Fibroblast of lung (primary cell): Measurements from ENCODE around the gene RNF220. TPM values are rescaled to one million over a fixed set of nuclear protein-coding genes. Genes with fewer than 3 reads are reported as not detected.

Experiments used
- DNase-seq, 2 donors: peaks; one replicate each; pipeline versions ENCODE4 v3.0.0 to v3.0.0-alpha.2; 2010; ENCODE audit warnings: low read depth in 2 of 2
- H2AFZ ChIP-seq: 2 replicates; pipeline ENCODE4 v1.5.1; 2012; ENCODE audit warnings: low read length, control low read depth, inconsistent platforms
- H3K27ac ChIP-seq: 2 replicates; pipeline ENCODE4 v1.5.1; 2011; ENCODE audit warnings: low read length, control low read depth; ENCODE audit not compliant: insufficient read depth
- H3K27me3 ChIP-seq: 2 replicates; pipeline ENCODE4 v1.5.1; 2011; ENCODE audit warnings: mild to moderate bottlenecking, low read length; ENCODE audit not compliant: control insufficient read depth, insufficient read depth
- H3K36me3 ChIP-seq: 2 replicates; pipeline ENCODE4 v1.5.1; 2011; ENCODE audit warnings: low read length; ENCODE audit not compliant: control insufficient read depth, insufficient read depth
- H3K4me1 ChIP-seq: 2 replicates; pipeline ENCODE4 v1.5.1; 2011; ENCODE audit warnings: low read length; ENCODE audit not compliant: control insufficient read depth, insufficient read depth; ENCODE audit errors: extremely low read depth
- H3K4me2 ChIP-seq: 2 replicates; pipeline ENCODE4 v1.5.1; 2011; ENCODE audit warnings: low read length, control low read depth; ENCODE audit not compliant: insufficient read depth; ENCODE audit errors: extremely low read depth
- H3K4me3 ChIP-seq, 4 experiments: fragments of 200-600 bp in 1 of 4; sonication (generic) in 1 of 4; replicated peaks in 1 of 4; 2 replicates each; pipeline ENCODE4 v1.5.1; 2011 to 2016; ENCODE audit warnings: low read length in 4 of 4, low read depth in 3 of 4, mild to moderate bottlenecking in 3 of 4, control low read depth in 2 of 4, inconsistent platforms in 1 of 4, mixed read lengths in 1 of 4; ENCODE audit not compliant: insufficient read depth in 1 of 4; ENCODE audit errors: control extremely low read depth in 1 of 4
- H3K79me2 ChIP-seq: 2 replicates; pipeline ENCODE4 v1.5.1; 2012; ENCODE audit warnings: mild to moderate bottlenecking, low read length, inconsistent platforms; ENCODE audit not compliant: control insufficient read depth, insufficient read depth
- H3K9ac ChIP-seq: 2 replicates; pipeline ENCODE4 v1.5.1; 2011; ENCODE audit warnings: mild to moderate bottlenecking, low read length, control low read depth; ENCODE audit not compliant: insufficient read depth
- H3K9me3 ChIP-seq: 2 replicates; pipeline ENCODE4 v1.5.1; 2012; ENCODE audit warnings: low read depth, low read length; ENCODE audit not compliant: control insufficient read depth, insufficient read depth
- H4K20me1 ChIP-seq: 2 replicates; pipeline ENCODE4 v1.5.1; 2011; ENCODE audit warnings: low read length; ENCODE audit not compliant: control insufficient read depth, insufficient read depth; ENCODE audit errors: extremely low read depth
- EZH2 ChIP-seq: IDR thresholded peaks from 2 replicates; pipeline ENCODE4 v1.5.1; 2012; ENCODE audit warnings: low read length, control low read depth, mild to moderate bottlenecking; ENCODE audit errors: missing control alignments
- polyA plus RNA-seq, 2 donors: library from polyadenylated mRNA; depleted of rRNA in 1 of 2; stranded (reverse) in 1 of 2; unstranded in 1 of 2; fragments of >200 nt; gene quantifications; 2 replicates each; pipeline ENCODE4 v1.2.1, GENCODE V29; 2011 to 2012; ENCODE audit warnings: missing spikeins in 1 of 2
- total RNA-seq: library from RNA; depleted of rRNA; stranded (reverse); fragments of >200 nt; gene quantifications from 2 replicates; pipeline ENCODE4 v1.2.1, GENCODE V29; 2014
- TF ChIP-seq, protein P1 (sequence below), 2 donors: IDR thresholded peaks in 1 of 2; conservative IDR thresholded peaks in 1 of 2; 1 replicate in 1 of 2; 2 replicates in 1 of 2; pipeline ENCODE4 v1.5.1; 2011 to 2012; ENCODE audit warnings: low read length in 2 of 2, control low read depth in 1 of 2, inconsistent platforms in 1 of 2, low read depth in 1 of 2, mild to moderate bottlenecking in 1 of 2

Gene RNF220
- total and polyA plus RNA-seq, 2 donors (not counting 1 experiment from before 2014, with no cell fraction given), result 42.3 to 52.0 TPM

DNA sequence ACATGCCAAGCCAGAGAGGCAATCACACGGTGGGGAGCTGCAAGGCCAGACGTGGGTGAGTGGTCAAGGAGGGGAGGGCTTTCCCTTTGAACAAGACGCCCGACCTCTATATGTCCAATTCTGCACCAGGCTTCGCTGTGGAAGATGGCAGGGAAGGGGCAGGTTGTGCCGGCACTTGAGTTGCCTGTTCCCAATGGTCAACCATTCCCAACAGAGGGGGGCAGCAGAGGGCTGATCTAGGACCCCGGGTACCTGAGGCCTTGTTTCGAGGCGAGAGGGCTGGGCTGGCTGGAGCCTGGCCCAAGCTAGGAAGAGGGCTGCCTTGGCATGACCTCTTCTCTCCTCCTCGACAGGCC is 204.3 kb downstream of the RNF220 start:
- Histone ChIP-seq H3K4me2 (no peak overlapping the region), H2AFZ (no peak overlapping the region), H3K79me2 (no peaks in the 10 kb centered on the region), H3K27ac (no peak overlapping the region), H3K9me3 (no peaks in the 10 kb centered on the region), H3K27me3 (no peaks in the 10 kb centered on the region), H3K4me1 (no peaks in the 10 kb centered on the region), H3K9ac (no peak overlapping the region), H3K4me3 (no peak overlapping the region), H4K20me1 (no peaks in the 10 kb centered on the region), H3K36me3 (no peaks in the 10 kb centered on the region)
- TF ChIP-seq, protein P1, sequence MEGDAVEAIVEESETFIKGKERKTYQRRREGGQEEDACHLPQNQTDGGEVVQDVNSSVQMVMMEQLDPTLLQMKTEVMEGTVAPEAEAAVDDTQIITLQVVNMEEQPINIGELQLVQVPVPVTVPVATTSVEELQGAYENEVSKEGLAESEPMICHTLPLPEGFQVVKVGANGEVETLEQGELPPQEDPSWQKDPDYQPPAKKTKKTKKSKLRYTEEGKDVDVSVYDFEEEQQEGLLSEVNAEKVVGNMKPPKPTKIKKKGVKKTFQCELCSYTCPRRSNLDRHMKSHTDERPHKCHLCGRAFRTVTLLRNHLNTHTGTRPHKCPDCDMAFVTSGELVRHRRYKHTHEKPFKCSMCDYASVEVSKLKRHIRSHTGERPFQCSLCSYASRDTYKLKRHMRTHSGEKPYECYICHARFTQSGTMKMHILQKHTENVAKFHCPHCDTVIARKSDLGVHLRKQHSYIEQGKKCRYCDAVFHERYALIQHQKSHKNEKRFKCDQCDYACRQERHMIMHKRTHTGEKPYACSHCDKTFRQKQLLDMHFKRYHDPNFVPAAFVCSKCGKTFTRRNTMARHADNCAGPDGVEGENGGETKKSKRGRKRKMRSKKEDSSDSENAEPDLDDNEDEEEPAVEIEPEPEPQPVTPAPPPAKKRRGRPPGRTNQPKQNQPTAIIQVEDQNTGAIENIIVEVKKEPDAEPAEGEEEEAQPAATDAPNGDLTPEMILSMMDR (conservative IDR thresholded peaks at IDR 0.05 in 1 of 2, IDR thresholded peaks at IDR 0.05 in 1 of 2; ENCODE audit: low read depth in 1 of 2, low read length in 2 of 2), result peak; percentile 59 to 71
- TF ChIP-seq EZH2, result no peak
- peak; percentile 28 to 61 for DNase-seq

DNA sequence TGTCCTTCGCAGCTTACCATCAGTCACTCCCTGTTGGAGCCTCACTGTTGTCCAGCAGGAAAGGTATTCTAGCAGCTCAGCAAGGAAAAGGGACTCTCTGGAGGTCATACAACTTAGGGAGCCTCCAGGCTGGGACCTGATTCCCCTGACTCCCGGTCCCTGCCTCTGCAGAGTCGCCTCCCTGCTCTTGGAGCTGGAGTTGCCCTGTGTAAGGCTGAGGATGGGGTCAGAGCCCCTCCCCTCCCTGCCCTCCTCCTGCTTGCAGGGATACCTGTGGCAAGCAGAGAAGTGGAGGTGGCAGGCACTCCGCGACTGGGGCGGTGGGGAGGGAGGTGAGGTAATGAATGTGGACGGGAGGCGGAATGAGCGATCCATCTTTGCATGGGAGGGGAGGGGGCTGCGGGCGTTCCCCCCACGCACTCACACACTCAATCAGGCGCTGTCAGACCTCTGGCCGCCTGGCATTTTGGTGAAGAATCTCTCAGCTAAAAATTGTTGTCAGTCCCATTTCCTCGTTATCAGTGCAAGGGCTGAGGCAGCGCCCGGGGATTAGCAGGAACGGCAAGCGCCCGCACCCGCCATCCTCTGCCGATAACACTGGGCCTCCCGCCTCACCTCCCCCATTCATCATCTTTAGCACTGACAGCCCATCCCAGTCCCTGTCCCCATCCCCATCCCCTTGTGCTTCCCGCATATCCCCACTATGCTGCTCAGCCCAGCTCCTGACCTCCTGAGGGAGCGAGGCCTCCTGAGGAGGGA is 204.9 kb downstream of the RNF220 start:
- H3K9me3 ChIP-seq, result no peaks in the 10 kb centered on the region
- H4K20me1 ChIP-seq, result no peaks in the 10 kb centered on the region
- H3K9ac ChIP-seq, result no peak overlapping the region
- H3K27me3 ChIP-seq, result no peaks in the 10 kb centered on the region
- TF ChIP-seq, protein P1 (conservative IDR thresholded peaks at IDR 0.05 in 1 of 2, IDR thresholded peaks at IDR 0.05 in 1 of 2; ENCODE audit: low read depth in 1 of 2, low read length in 2 of 2), result no peak
- TF ChIP-seq EZH2, result no peak
- no peaks in the 10 kb centered on the region for H3K4me1 ChIP-seq
- no peaks in the 10 kb centered on the region for H3K79me2 ChIP-seq
- H3K4me2 ChIP-seq, result no peak overlapping the region
- H3K4me3 ChIP-seq, result no peak overlapping the region
- H3K27ac ChIP-seq, result no peak overlapping the region
- no peak for DNase-seq
- H2AFZ ChIP-seq, result no peak overlapping the region
- no peaks in the 10 kb centered on the region for H3K36me3 ChIP-seq

DNA sequence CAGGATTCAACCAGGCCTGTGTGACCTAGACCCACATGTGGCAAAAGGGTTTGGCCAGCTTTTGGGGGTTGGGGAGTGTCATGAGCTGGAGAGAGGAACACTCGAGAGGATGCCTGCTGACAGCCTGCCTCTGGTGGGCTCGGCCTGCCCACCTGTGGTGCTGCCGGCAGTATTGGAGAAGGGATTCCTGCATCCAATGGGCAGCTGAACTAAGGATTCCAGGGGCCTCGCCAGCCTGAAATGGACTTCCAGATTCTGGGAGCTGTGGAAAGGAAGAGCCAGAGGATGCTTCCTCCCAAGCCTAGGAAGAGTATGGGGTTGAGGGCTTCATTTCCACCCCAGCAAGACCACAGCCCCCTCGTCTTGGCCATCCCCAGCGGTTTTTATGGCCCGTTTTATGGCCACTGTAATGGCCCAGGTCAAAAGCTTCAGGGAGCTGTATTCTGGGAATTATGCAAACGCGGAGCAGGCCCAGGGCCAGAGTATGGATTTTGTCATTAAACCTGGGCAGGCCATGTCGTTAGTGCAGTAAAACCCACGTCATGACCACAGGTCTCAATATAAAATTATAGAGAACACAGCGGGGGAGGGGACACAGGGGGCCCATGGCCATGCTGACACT is 205.6 kb downstream of the RNF220 start:
- Histone ChIP-seq H3K27ac (no peak overlapping the region), H3K9ac (no peak overlapping the region), H3K4me3 (no peak overlapping the region), H3K9me3 (no peaks in the 10 kb centered on the region), H3K4me2 (no peak overlapping the region), H3K79me2 (no peaks in the 10 kb centered on the region), H2AFZ (no peak overlapping the region), H3K4me1 (no peaks in the 10 kb centered on the region), H4K20me1 (no peaks in the 10 kb centered on the region), H3K36me3 (no peaks in the 10 kb centered on the region), H3K27me3 (no peaks in the 10 kb centered on the region)
- TF ChIP-seq, protein P1 (conservative IDR thresholded peaks at IDR 0.05 in 1 of 2, IDR thresholded peaks at IDR 0.05 in 1 of 2; ENCODE audit: low read depth in 1 of 2, low read length in 2 of 2), result no peak
- TF ChIP-seq EZH2, result no peak
- no peak for DNase-seq
